Urothelium cell line (cell line): ENCODE data around the gene NAA40.

ENCODE experiments used
- DNase-seq: peaks from one replicate; pipeline ENCODE4 v3.0.0; 2011; ENCODE audit warnings: low spot score, mixed read lengths
- FAIRE-seq: peaks from 2 replicates; lab custom pipeline; 2011; peaks lifted over from hg19 to GRCh38; lab: Jason Lieb, UNC

NAA40 gene

DNA sequence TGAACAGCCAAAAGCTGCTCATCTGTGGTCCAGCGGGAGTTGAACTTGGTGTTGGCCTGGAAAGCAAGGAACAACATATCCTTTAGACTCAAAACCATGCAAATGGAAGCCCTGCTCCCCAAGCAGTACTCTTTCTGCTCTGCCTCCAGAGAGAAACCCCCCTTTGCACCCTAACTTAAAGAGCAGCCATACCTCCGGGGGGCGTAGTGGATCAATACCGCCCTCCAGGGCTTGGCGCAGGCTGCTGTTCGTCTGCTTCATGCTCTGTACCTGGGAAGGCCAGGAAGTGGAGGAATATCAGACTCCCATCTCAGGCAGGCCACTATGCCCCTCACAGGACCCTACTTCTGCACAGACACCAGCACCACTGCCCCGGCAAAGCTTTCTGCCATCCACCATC lies 26.1 kb upstream of the NAA40 start:
- FAIRE-seq (no peak), DNase-seq (no peak)

DNA sequence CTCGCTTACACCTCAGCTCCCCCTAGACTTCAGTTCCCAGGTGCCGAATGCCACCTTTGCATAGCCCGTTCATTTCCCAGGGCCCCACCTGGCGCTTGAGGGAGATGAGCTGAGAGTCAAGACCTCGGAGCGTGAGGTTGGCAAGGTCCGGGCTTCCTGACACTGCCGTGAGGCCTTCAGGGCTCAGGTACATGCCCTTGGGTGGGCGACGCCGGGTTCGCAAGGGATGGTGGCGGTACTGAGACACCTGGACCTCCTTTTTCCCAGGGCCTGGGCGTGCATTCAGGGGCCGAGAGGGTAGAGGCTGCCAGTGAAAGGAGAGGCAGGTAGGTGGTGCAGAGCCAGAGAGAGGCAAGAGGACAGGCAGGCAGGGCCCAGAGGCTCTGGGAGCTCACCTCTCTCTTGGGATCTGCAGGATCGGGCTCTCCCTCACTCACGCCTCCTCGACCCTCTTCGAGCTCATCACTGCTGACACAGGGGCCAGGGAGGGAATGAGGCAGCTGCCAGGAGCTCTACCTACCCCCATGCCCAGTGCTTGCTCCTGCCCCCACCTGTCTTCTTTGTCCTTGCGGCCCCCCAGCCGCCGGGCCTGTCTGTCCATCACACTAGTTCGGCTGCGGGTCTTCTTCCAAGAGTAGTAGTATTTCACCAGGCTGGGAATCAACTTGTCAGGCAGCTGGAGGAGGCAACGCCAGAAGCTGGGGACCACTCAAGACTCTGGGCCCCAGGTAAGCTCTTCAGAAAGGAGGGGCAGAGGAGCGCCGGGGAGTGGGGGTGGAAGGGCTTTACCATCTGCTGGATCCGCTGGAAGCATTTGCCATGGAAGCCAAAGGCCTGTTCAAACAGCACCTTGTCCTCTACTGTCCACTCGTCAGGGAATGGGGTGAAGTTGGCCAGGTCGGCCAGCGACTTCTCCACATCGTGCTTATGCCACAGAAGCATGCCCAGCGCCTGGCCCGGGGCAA lies 24.7 kb upstream of the NAA40 start:
- FAIRE-seq (no peak), DNase-seq (no peak)

DNA sequence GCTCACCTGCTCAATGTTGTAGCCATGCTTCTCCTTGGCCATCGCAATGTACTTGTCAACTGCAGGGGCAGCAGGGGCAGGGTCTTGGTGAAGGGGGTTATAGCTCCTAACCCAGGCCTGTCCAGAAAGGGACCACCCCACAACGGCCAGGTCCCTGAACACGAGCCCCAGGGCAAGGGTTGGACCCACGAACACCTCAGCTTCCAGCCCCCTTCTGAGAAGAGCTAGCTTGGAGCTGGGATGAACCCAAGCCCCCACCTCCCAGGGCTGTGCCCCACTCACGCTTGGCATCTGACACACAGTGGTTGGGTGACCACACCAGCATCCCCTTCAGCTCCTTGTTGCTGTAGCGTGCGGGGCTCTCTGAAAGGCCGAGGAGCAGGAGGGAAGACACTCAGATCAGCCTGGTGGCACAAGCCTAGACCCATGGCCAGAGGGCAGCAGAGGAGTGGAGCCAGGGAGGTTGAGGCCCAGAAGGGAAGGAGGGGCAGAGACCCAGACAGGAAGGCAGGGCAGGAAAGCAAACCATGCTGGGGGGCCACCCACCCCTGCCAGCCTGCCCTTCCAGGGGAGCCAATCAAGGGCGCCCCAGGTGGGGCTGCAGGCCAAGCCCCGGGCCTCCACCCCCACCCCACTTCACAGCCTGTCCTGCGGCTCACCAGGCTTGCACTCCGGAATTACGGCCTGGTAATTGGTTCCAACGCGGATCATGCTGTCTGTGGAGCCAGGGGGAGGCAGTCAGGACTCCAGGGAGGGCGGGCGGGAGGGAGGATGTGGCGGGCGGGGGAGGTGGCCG lies 23.7 kb upstream of the NAA40 start:
- no peak for FAIRE-seq
- DNase-seq: no peak

DNA sequence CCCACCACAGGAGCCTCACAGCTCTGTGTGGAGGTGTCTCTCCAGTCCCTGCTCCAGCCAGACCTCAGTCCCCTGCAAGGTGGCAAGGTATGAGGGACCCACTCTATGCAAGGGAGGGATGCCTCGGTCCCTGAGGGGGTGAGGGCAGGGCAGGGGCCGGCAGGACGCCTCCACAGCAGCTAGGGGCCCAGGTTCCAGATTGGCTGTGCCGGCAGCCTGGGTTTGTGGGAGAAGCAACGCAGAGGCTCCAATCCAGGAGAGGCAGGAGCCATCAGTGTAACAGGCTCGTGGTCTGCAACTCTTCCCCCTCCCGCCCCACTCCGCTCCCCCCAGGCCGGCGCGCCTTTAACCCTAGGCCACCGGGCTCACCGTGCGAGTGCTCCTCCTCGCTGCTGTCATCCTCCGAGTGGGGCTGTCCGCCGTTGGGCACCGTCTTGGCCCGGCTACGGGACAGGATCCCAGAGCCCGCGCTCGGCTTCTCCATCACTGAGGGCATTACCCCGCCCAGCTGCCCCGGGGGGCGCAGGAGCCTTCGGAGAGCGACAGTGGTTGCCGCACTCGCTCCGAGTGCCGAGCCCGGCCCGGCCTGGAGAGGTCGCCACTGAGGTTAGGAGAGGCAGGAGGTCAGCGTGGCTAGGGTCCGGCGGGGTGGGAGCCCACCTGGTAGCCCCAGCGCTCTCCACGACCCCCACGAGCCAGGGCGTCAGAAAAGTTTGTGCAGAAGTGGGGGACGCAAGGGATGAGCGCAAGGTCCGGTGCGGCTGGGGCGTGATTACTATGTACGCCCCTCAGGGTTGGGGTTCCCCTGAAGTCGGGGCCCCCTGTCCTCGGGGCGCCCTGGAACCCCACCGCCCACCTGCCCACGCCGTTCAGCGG lies 22.6 kb upstream of the NAA40 start:
- FAIRE-seq: no peak
- peak; percentile 77 for DNase-seq

DNA sequence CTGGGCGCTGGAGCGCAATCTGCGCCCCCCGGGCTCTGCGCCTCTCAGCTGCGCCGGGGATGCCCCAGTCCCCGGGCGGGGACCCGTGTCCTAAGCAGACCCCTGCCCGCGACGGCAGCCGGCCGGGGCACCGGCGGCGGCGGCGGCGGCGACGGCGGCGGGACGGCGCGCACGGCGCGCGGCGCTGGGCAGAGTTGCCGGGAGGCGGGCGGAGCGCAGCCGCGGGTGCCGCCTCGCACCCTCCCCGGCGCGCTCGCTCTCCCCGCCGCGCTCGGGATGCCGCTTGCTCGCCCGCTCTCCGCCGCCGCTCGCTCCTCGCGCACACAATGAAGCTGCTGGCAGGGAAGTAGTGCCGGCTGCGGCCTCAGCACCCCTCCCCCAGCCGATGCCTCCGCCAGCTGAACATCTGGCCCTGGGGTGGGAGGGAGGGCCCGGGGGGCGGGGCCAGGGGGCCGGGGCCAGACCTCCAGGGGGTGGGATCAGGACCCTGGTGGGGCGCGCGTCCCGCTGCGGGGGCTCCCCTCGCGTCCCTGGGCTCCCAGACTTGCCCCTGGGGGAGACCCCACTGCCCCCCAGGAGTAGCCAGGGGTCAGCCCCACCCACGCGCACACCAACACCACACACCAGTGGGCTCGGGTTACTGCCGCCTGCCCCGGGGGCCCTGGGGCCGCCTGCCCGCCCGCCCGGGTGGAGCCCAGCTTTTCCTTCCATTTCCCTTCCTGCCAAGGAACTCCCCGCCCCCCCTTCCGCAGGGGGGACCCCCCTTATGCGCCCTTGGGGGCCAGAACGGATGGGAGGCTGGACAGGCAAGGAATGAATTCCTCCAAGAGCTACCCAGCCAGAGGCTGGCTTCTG lies 21.7 kb upstream of the NAA40 start, which contains the start of gene RCOR2:
Gene RCOR2 (minus strand): TSS at position 328 of the 855 bp plus-strand sequence. CDS start 708 bp downstream, outside the sequence.
- FAIRE-seq (no peak), DNase-seq (peak; percentile 90)

DNA sequence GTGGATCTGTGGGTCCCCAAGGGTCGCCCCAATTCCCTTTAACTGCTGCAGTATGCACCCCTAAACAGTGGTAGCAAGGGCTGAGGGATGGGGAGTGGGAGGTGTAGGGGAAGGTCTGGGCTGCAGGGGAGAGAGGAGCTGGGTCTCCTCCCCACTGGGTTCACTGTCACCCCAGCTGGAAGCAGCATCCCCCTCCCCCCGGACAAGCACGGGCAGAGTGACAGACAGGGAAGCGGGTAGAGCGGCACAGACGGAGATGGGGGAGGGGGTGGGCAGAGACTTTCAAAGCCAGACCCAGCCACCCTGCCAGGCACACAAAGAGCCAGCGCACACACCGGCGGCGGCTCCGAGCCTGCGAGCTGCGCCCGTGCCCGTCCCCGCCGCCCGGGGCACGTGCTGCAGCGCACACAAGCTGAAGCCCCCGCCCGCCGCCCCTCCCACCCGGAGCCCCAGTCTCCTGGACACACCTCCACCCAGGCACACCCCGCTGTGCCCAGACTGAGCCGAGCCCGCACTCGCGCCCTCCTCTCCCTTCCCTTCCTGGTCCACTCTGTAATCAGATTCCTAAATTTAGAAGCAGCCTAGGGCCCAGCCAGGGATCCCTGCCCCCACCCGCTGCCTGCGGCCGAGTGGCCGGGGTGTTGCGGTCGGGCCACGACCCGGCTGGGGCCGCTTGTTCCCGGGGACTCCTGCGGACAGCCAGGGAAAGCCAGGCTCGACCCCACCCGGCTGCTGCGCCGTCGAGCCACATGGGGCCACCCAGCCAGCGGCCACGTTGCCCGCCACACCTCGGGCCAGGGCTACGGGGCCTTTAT lies 20.9 kb upstream of the NAA40 start:
- DNase-seq: no peak
- no peak for FAIRE-seq

DNA sequence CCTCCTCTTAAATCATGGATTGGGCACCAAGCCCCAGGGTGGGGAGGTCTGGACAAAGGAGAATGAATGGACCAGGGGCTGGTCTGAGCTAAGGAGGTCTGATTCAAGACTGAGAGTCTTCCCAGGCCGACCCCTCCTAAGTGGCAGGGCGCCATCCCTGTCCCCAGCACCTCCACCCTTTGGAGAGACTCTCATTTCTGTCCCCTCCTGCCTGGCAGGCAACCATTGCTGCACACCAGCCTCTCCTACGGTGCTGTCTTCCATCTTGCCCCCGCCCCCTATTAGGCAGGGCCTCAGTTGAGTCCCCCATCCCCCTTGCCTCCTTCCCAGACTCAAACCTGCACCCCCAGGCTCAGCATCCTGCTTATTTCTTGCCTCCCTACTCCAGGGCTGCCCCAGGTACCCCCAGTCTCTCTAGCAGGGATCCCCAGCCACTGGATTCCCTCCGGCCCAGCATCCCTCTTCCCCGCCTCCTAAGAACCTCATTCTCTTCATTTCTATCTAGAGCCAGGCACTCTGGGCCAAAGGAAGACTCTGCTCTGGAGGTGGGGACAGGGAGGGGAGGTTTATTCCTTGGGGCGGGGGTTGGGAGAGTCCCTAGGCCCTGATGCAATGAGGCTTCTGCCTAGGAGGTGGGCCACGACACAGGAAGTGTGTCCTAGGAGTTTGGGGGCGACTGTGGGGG lies 20.2 kb upstream of the NAA40 start:
- no peak for DNase-seq
- no peak for FAIRE-seq

DNA sequence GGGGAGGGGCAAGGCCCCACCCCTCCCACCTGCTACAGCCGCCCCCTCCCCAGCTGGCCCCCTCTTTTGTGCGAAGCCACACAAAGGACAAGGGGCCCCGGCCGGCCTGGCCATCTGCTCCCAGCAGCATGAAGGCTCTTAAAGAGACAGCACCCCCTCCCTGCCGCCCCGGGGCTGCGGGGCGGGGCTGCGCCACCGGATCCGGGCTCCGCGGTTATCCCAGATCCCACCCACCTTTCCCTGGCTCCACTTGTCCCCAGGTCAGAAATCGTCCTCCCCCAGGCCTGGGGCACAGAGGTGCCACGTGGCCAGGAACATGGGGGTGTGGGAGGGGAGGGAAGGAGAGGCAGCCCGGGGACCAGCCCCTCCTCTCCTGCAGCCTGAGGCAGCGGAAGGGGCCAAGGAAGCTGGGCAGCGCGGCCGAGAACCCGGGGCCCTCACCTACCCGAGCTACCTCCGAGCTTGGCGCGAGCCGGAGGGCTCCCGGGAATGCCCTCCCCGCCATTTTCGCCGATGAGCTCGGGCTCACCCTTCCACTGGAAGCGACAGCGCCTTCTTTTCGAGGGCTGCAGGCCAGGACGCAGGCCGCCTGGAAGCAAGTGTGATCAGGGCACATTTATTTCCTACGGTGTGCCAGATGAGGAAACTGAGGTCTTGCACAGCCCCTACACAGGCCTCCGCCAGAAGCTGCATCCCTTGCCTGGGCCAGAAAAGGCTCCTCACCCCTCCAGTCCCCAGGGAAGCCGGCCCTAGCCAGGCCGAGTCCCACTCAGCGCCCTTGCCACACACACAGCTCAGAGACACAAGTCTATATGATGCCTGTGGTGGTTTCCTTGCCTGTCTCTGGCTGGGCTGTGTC lies 19.3 kb upstream of the NAA40 start:
- FAIRE-seq (no peak), DNase-seq (no peak)

DNA sequence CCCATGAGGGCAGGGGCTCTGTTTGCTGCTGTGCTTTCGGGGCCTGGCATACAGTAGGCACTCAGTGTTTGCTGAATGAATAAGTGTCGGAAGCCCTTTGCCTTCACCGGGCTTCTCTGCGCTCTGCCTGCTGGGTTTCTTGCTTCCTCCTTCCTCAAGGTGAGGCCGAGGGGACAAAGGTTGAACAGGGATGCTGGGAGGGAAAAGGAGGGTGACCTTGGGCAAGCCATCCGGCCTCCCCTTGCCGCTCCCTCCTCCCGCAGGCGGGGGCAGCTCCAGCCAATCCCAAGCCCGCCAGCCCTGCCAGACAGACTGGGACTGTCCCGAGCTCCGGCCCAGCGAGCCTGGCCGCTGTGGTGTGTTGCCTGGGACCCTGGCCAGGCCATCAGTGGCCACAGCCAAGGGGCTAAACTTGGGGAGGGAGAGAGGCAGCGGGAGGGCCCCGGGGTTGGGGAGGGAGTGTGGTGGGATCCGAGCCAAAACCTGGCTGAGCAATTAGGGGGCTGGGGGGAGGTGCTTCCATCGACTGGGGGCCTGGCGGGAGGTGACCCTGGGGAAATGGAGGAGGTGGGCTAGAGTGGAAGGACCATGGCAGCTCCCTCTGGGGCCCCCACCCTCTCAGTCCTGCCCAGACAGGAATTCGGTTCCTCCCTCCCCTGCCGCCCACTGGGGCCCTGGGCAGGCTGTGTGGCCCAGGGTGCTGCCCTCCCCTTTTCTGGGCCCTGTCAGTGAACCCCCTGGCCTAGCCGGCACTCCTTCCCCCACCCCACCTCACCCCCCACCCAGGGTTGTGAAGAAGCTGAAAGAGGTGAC lies 18.5 kb upstream of the NAA40 start:
- DNase-seq: no peak
- no peak for FAIRE-seq

DNA sequence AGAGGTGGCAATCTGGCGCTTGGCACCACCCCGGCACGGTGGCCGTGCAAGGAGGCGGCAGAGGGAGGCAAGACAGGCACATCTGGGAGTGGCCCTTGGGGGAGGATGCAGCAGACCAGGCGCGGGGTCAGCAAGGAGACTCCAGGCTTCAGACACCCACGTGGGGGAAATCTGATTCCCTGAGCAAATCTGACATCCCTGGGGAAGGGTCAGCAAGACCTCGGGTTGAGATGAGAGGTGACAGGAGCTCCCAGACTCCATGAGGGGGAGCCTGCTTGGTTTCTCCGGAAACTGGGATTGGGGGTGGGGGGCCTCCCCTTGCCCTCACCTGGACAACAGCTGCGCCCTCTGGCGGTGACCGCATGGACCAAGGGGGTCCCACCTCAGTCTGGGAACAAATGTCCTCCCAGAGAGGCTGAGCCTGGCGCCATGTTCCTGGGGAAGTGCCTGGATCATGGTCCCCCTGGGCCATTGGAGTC lies 17.8 kb upstream of the NAA40 start:
- no peak for DNase-seq
- no peak for FAIRE-seq

GRCh38 chr11:63922673-63923192 lies 16.1 kb upstream of the NAA40 start:
- FAIRE-seq: no peak
- DNase-seq: no peak

DNA sequence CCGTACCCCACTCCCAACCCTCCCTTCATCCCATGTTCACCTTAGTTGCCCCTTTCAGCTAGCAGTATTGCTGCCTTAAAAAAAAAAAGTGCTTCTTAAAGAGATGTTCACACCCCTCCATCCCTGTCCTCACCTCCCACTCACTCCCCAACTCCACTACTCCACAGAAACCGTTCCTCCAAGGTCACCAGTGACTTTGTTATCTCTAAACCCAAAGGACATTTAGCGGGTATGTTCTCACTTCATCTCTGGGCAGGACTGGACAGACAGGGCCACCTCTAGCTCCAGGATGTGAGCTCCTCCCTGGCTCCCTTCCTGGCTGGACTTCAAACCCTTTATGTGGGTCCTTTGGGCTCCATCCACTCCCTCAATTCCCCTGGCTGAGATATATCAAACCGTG lies 15.5 kb upstream of the NAA40 start:
- FAIRE-seq: no peak
- DNase-seq: no peak

- FAIRE-seq: no peak
These were observed 9.2 kb upstream of the NAA40 start for GRCh38 chr11:63929616-63930015.

GRCh38 chr11:63931045-63931444 lies 7.8 kb upstream of the NAA40 start:
- no peak for DNase-seq
- no peak for FAIRE-seq

More at GRCh38 chr11:63929616-63930015, 9.2 kb upstream of the NAA40 start:
- no peak for DNase-seq

- no peak for FAIRE-seq
These were observed 6.9 kb upstream of the NAA40 start for GRCh38 chr11:63931876-63932275.

DNA sequence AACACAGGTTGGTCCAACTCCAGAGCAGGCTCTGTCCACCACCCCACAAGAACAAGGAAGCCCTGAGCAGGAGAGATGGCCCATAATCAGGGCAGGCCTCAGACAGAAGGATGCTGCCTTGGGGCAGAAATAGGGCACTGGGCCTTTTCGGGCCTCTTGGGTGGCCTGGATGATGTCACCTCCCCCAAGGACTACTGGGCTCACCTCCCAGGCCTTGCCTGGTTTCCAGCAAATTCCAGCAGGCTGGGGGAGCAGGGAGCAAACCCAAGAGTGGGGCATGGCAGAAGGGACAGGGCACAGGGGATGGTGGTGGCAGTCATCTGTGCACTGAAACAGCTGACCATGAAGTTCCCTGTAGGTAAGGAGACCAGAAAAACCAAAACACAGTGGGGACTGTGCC lies 5.3 kb upstream of the NAA40 start:
- no peak for DNase-seq
- FAIRE-seq: no peak

More at GRCh38 chr11:63931876-63932275, 6.9 kb upstream of the NAA40 start:
- no peak for DNase-seq
